IMR-90 (cell line): ENCODE measurements around the gene PCSK6. TPM values are rescaled to one million over a fixed set of nuclear protein-coding genes. Genes with fewer than 3 reads are reported as not detected.

ENCODE experiments used
- ATAC-seq: fragments of 200-7000 bp; cut with Tn5 transposase; 2 replicates; pipeline ENCODE4 v1.9.1; 2020; ENCODE audit warnings: low read depth, mild to moderate bottlenecking, moderate library complexity
- BruUV-seq: library from RNA; stranded (reverse); fragments of 400-500 nt; replicated peaks from 2 replicates; lab custom pipeline; 2021; lab: Mats Ljungman, UMichigan
- CTCF ChIA-PET: fragments of 300-600 bp; formaldehyde crosslinking; extraction: SDS; loops from one replicate; lab custom pipeline; 2021; ENCODE audit warnings: antibody characterized with exemption; lab: Yijun Ruan, JAX
- POLR2A ChIA-PET: fragments of 300-600 bp; sonication (Branson Sonifier 250); formaldehyde crosslinking; loops from one replicate; lab custom pipeline; 2022; ENCODE audit warnings: antibody characterized with exemption; ENCODE audit not compliant: unreplicated experiment; lab: Charles Lee
- DNase-seq: peaks from one replicate; pipeline ENCODE4 v3.0.0; 2013
- H2AFZ ChIP-seq: replicated peaks from 2 replicates; pipeline ENCODE3; 2013; ENCODE audit warnings: low read length, mild to moderate bottlenecking; ENCODE audit not compliant: poor library complexity
- H2AK5ac ChIP-seq: 2 replicates; pipeline ENCODE4 v1.6.1; 2013; ENCODE audit warnings: low read depth, low read length, inconsistent platforms
- H2AK9ac ChIP-seq: replicated peaks from 2 replicates; pipeline ENCODE3; 2013; ENCODE audit warnings: mild to moderate bottlenecking, low read depth, low read length, moderate library complexity; ENCODE audit not compliant: poor library complexity
- H2BK120ac ChIP-seq: 2 replicates; pipeline ENCODE4 v1.6.1; 2013; ENCODE audit warnings: low read depth, low read length, inconsistent platforms
- H2BK15ac ChIP-seq: 3 replicates; pipeline ENCODE4 v1.6.1; 2013; ENCODE audit warnings: low read depth, low read length, inconsistent platforms
- H2BK20ac ChIP-seq: 2 replicates; pipeline ENCODE4 v1.6.1; 2013; ENCODE audit warnings: low read depth, mild to moderate bottlenecking, inconsistent platforms, low read length, moderate library complexity
- H2BK5ac ChIP-seq: 2 replicates; pipeline ENCODE4 v1.6.1; 2013; ENCODE audit warnings: mild to moderate bottlenecking, low read depth, low read length, inconsistent platforms; ENCODE audit not compliant: poor library complexity, severe bottlenecking
- H3K14ac ChIP-seq: replicated peaks from 2 replicates; pipeline ENCODE4 v1.6.1; 2013; ENCODE audit warnings: low read depth, low read length, inconsistent platforms
- H3K18ac ChIP-seq: 2 replicates; pipeline ENCODE4 v1.6.1; 2013; ENCODE audit warnings: low read depth, low read length, control low read depth
- H3K23ac ChIP-seq: 2 replicates; pipeline ENCODE4 v1.6.1; 2013; ENCODE audit warnings: low read depth, low read length, inconsistent platforms
- H3K27ac ChIP-seq: 2 replicates; pipeline ENCODE4 v1.5.1; 2013; ENCODE audit warnings: mild to moderate bottlenecking, control low read depth, low read length; ENCODE audit not compliant: insufficient read depth
- H3K27me3 ChIP-seq: 2 replicates; pipeline ENCODE4 v1.6.1; 2013; ENCODE audit warnings: low read length; ENCODE audit not compliant: control insufficient read depth, insufficient read depth
- H3K36me3 ChIP-seq: 2 replicates; pipeline ENCODE4 v1.6.1; 2013; ENCODE audit warnings: low read length, mixed read lengths; ENCODE audit not compliant: control insufficient read depth, insufficient read depth
- H3K4ac ChIP-seq: 2 replicates; pipeline ENCODE4 v1.6.1; 2013; ENCODE audit warnings: low read depth, low read length, inconsistent platforms
- H3K4me1 ChIP-seq: 2 replicates; pipeline ENCODE4 v1.6.1; 2013; ENCODE audit warnings: low read length, mixed read lengths; ENCODE audit not compliant: control insufficient read depth, insufficient read depth
- H3K4me2 ChIP-seq: 2 replicates; pipeline ENCODE4 v1.6.1; 2013; ENCODE audit warnings: low read depth, mild to moderate bottlenecking, control low read depth, low read length, moderate library complexity
- H3K4me3 ChIP-seq: 2 replicates; pipeline ENCODE4 v1.5.1; 2013; ENCODE audit warnings: low read depth, mild to moderate bottlenecking, control low read depth, low read length, moderate library complexity; ENCODE audit not compliant: insufficient read depth
- H3K56ac ChIP-seq: 2 replicates; pipeline ENCODE4 v1.6.1; 2013; ENCODE audit warnings: low read length, inconsistent platforms; ENCODE audit not compliant: insufficient read depth; ENCODE audit errors: extremely low read depth
- H3K79me1 ChIP-seq, 2 experiments: 2 replicates each; pipeline ENCODE4 v1.6.1; 2013; ENCODE audit warnings: low read length in 2 of 2, inconsistent platforms in 1 of 2, low read depth in 1 of 2
- H3K9ac ChIP-seq: 2 replicates; pipeline ENCODE4 v1.6.1; 2013; ENCODE audit warnings: low read depth, low read length, control low read depth
- H3K9me1 ChIP-seq: 2 replicates; pipeline ENCODE4 v1.6.1; 2013; ENCODE audit warnings: low read length, inconsistent platforms; ENCODE audit not compliant: insufficient read depth
- H3K9me3 ChIP-seq: 2 replicates; pipeline ENCODE4 v1.6.1; 2013; ENCODE audit warnings: low read length; ENCODE audit not compliant: control insufficient read depth, insufficient read depth
- H4K20me1 ChIP-seq: 2 replicates; pipeline ENCODE4 v1.6.1; 2013; ENCODE audit warnings: low read length, inconsistent platforms; ENCODE audit not compliant: insufficient read depth
- H4K5ac ChIP-seq: 2 replicates; pipeline ENCODE4 v1.6.1; 2013; ENCODE audit warnings: mild to moderate bottlenecking, low read depth, low read length, control low read depth
- H4K8ac ChIP-seq, 2 experiments: 2 replicates each; pipeline ENCODE4 v1.6.1; 2013; ENCODE audit warnings: low read depth in 2 of 2, low read length in 2 of 2, control low read depth in 1 of 2, inconsistent platforms in 1 of 2
- H4K91ac ChIP-seq: 2 replicates; pipeline ENCODE4 v1.6.1; 2013; ENCODE audit warnings: low read depth, low read length, inconsistent platforms; ENCODE audit not compliant: insufficient read depth
- BHLHE40 ChIP-seq: fragments of 150-350 bp; IDR thresholded peaks from 2 replicates; pipeline ENCODE4 v1.6.1; 2016; ENCODE audit warnings: mild to moderate bottlenecking, low read depth, low read length
- CEBPB ChIP-seq: IDR thresholded peaks from 2 replicates; pipeline ENCODE4 v1.6.1; 2012; ENCODE audit warnings: low read depth, low read length, improper control_type of control experiment
- CHD1 ChIP-seq: IDR thresholded peaks from 2 replicates; pipeline ENCODE4 v1.6.1; 2012; ENCODE audit warnings: low read depth, low read length, improper control_type of control experiment
- CTCF ChIP-seq: conservative IDR thresholded peaks from 2 replicates; pipeline ENCODE4 v1.5.1; 2012; ENCODE audit warnings: mild to moderate bottlenecking, low read depth, low read length, improper control_type of control experiment
- ELK1 ChIP-seq: fragments of 150-350 bp; IDR thresholded peaks from 2 replicates; pipeline ENCODE4 v1.6.1; 2016; ENCODE audit warnings: low read depth, mild to moderate bottlenecking, low read length, moderate library complexity, borderline replicate concordance
- FOS ChIP-seq: fragments of 150-350 bp; IDR thresholded peaks from 2 replicates; pipeline ENCODE4 v1.6.1; 2016; ENCODE audit warnings: low read depth, low read length
- MAZ ChIP-seq: IDR thresholded peaks from 2 replicates; pipeline ENCODE4 v1.6.1; 2012; ENCODE audit warnings: low read depth, mild to moderate bottlenecking, low read length, improper control_type of control experiment, moderate library complexity, borderline replicate concordance
- NFE2L2 ChIP-seq: fragments of 150-350 bp; IDR thresholded peaks from 2 replicates; pipeline ENCODE4 v1.6.1; 2016; ENCODE audit warnings: low read depth, mild to moderate bottlenecking, low read length
- POLR2A ChIP-seq: IDR thresholded peaks from 2 replicates; pipeline ENCODE4 v1.6.1; 2012; ENCODE audit warnings: mild to moderate bottlenecking, low read depth, low read length
- RAD21 ChIP-seq: IDR thresholded peaks from 2 replicates; pipeline ENCODE4 v1.6.1; 2012; ENCODE audit warnings: low read length, improper control_type of control experiment
- RFX5 ChIP-seq: IDR thresholded peaks from 2 replicates; pipeline ENCODE4 v1.8.0; 2012; ENCODE audit warnings: low read depth, mild to moderate bottlenecking, low read length, moderate library complexity
- USF2 ChIP-seq: fragments of 150-350 bp; IDR thresholded peaks from 2 replicates; pipeline ENCODE4 v1.6.1; 2017; ENCODE audit warnings: mild to moderate bottlenecking, antibody characterized with exemption, low read length, low read depth
- WGBS, 2 experiments: methylation state at CpG; one replicate each; pipeline versions ENCODE4 v1.1.5 to v1.1.7; 2013; ENCODE audit warnings: missing lambda C conversion rate in 2 of 2; ENCODE audit not compliant: insufficient read length in 1 of 2; ENCODE audit errors: extremely low coverage in 2 of 2; 5-methylcytosine and 5-hydroxymethylcytosine counted together
- dilution Hi-C: fragments of 300-500 bp; cut with HindIII; formaldehyde crosslinking; loops from one replicate; pipeline ENCODE4 v1.14.3; 2018; ENCODE audit warnings: low sequenced_read_pairs; ENCODE audit not compliant: unreplicated experiment
- in situ Hi-C: fragments of 300-500 bp; cut with MboI; formaldehyde crosslinking; loops from 3 replicates; pipeline ENCODE4 v1.14.3; 2019; ENCODE audit warnings: low sequenced_read_pairs, inconsistent platforms, mixed read lengths
- intact Hi-C: fragments of 100-400 bp; cut with micrococcal nuclease; formaldehyde crosslinking; loops from 2 replicates; pipeline ENCODE4 v1.10.0; 2022
- polyA plus RNA-seq, 3 experiments: library from polyadenylated mRNA; depleted of rRNA; stranded (reverse); fragments of >200 nt; gene quantifications; 2 replicates each; pipeline ENCODE4 v1.2.3, GENCODE V29; 2012; ENCODE audit warnings: low replicate concordance in 1 of 3
- total RNA-seq: library from RNA; depleted of rRNA; stranded (reverse); fragments of >200 nt; gene quantifications from 2 replicates; pipeline ENCODE4 v1.2.3, GENCODE V29; 2012

Gene PCSK6
- total and polyA plus RNA-seq, 2 of the 4 experiments (the other 2 are of a cell fraction), result not detected

GRCh38 chr15:101313041-101313761 lies 176.3 kb downstream of the PCSK6 start:
- CTCF ChIA-PET, result no interaction called here
- Histone ChIP-seq H2BK15ac (no peak overlapping the region), H3K14ac (no peak overlapping the region), H4K5ac (no peak overlapping the region), H3K4me3 (no peak overlapping the region), H2AK5ac (no peak overlapping the region), H2AFZ (no peak overlapping the region), H3K27me3 (peaks cover 24% of the 10 kb centered on the region), H3K18ac (no peak overlapping the region), H2BK5ac (no peak overlapping the region), H2AK9ac (no peak overlapping the region), H2BK120ac (no peak overlapping the region), H4K91ac (no peak overlapping the region), H3K27ac (no peak overlapping the region), H3K56ac (no peak overlapping the region), H3K79me1 (no peaks in the 10 kb centered on the region), H3K9me1 (no peaks in the 10 kb centered on the region), H4K8ac (no peak overlapping the region), H3K9me3 (no peaks in the 10 kb centered on the region), H3K36me3 (no peaks in the 10 kb centered on the region), H2BK20ac (no peak overlapping the region), H3K4me1 (no peaks in the 10 kb centered on the region), H3K23ac (no peak overlapping the region), H3K4me2 (no peak overlapping the region), H4K20me1 (no peaks in the 10 kb centered on the region), H3K4ac (no peak overlapping the region), H3K9ac (no peak overlapping the region)
- no peak for ATAC-seq
- dilution Hi-C loops, result no loop called here
- DNase-seq, result no peak
- WGBS, 2 experiments, result 83% methylated on average over 14 of the region's 21 CpGs; no CpG with 5 or more reads in 1 of the 2 experiments
- POLR2A ChIA-PET, result no interaction called here
- TF ChIP-seq CHD1, result no peak
- TF ChIP-seq USF2, result no peak
- no peak for TF ChIP-seq POLR2A
- TF ChIP-seq NFE2L2, result no peak
- TF ChIP-seq BHLHE40, result no peak
- TF ChIP-seq ELK1, result no peak
- TF ChIP-seq FOS, result no peak
- TF ChIP-seq RFX5, result no peak
- no peak for TF ChIP-seq MAZ
- TF ChIP-seq CEBPB, result no peak
- no peak for TF ChIP-seq RAD21
- TF ChIP-seq CTCF, result no peak
- intact Hi-C loops, result no loop called here
- no TSS peak for BruUV-seq
- in situ Hi-C loops, result no loop called here
